Stimulated activated CD8-positive, alpha-beta memory T cell treated with anti-CD3 and anti-CD28 coated beads, Interleukin-4, amount 100 ng/mL, for 1 hour (primary cell): ENCODE data around the gene CD209.
"Not testable (repeated sequence)": the region's sequence is repeated elsewhere in the genome, so short reads cannot be mapped to it uniquely, and the experiment has no call there.

Experiments
- DNase-seq, 2 donors: peaks; one replicate each; pipeline ENCODE4 v3.0.0-alpha.2; 2020; ENCODE audit warnings: low read depth in 2 of 2, low spot score in 1 of 2

CD209 gene

DNA sequence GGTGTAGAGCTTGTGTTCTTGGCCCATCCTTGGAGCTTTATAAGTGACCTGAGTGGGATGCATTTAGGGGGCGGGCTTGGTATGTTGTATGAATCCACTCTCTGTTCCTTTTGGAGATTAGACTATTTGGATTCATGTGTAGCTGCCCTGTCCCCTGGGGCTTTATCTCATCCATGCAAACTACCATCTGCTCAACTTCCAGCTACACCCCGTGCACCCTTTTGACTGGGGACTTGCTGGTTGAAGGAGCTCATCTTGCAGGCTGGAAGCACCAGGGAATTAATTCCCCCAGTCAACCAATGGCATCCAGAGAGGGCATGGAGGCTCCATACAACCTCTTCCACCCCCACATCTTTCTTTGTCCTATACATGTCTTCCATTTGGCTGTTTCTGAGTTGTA, 21.8 kb upstream of the CD209 start:
- DNase-seq: no peak

DNA sequence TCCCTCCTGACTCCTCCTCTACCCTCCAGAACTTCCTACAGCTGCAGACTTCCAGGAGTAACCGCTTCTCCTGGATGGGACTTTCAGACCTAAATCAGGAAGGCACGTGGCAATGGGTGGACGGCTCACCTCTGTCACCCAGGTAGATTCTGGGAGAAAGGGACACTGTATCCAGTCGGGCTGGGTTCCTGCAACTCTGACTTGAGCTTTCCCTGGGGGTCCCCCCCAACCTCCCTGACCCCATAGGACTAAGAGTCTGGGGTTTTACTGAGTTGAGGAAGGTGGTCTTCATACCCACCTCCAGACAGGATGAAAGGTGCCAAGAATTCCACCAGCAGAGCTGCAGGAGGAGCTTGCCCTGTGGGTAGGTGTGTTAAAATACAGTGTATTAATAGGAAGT, 20.2 kb upstream of the CD209 start:
- no peak for DNase-seq

DNA sequence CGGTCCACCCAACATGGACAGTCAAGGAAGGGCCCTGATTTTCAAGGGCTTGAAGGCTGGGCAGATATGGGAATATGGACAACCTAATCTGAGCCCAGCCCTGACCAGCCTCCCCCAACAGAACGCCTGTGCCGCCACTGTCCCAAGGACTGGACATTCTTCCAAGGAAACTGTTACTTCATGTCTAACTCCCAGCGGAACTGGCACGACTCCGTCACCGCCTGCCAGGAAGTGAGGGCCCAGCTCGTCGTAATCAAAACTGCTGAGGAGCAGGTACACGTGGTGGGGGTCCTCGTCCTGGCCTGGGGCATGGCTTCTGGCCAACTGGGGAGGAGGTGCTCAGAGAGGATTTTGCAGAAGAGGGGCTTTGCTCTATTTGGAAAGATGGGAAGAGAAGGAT, 19.2 kb upstream of the CD209 start:
- no peak for DNase-seq

DNA sequence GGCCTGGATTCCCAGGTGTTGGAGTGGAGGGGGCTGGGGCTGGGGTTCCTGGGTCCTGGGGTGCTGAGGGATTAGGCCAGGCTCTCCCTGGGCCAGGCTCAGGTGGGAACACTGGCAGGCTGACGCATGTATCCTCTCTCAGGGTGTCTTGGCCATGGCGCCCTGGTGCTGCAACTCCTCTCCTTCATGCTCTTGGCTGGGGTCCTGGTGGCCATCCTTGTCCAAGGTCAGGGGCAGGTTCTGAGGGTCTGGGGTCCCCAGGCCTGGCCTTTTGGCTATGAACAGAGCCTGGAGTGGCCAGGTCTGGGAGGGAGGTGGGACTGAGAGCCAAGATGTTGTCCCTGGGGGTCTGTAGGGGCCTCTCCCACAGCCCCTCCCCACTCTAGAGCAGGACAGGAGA, 17.7 kb upstream of the CD209 start:
- DNase-seq: not testable (repeated sequence)

DNA sequence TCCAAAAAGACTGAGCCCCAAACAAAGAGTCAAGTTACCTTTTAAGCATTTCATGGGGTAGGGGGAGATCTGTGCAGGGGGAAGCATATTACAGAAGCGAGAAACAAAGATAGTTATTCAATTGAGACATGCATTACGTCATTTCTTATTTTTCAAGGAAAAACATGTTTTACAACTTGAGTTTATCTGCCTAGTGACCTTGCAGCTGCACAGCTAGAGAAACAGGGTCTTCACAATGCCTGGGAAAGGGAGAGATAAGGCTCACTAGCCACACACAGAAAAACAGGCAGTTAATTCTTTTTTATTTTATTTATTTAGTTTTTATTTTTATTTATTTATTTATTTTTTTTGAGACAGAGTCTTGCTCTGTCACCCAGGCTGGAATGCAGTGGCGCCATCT, 16.8 kb upstream of the CD209 start:
- DNase-seq: not testable (repeated sequence)

DNA sequence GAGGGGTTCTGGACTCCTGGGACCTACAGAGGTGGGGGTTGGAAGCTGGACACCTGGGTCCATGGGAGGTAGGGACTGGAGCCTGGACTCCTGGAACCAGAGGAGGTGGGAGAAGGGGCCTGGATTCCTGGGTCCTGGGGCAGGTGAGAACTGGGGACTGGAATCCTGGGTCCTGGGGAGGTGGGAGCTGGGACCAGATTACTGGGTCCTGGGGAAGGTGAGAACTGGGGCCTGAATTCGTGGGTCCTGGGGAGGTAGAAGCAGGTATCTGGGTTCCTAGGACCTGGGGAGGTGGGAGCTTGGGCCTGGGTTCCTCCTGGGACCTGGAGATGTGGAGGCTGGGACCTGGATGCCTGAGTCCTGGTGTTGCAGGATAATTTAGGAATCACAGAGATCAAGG, 16.4 kb upstream of the CD209 start:
- no peak for DNase-seq

DNA sequence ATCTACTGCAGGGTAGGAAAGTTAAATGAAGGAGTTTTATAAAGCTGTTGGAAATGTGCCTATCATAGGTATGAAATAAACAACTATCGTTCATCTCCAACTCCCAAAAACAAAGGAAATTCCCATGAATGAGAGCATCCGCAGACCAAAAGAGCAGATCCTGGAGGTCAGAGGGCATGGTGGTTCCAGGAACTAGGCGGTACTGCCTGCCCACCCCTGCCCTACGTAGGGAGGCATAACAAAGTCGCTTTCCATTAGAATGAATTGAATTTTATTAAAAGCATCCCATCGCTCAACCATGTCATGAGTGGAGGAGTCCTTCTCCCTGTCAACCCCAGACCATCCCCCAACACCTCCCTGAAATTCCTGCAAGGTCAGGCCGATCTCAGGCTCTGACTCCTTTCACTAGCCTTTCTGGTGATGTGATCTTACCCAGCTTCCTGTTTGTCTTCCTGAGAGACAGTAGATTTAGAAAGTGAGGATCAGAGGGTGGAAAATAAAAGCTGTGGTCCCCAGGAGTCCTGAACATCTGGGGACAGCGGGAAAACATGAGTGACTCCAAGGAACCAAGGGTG, 15.5 kb upstream of the CD209 start, which contains the start of gene CLEC4M:
Gene CLEC4M, plus strand, starts transcription at position 525 of the 575 bp plus-strand sequence. Its CDS starts 24 bp downstream, at position 549.
- DNase-seq: no peak

DNA sequence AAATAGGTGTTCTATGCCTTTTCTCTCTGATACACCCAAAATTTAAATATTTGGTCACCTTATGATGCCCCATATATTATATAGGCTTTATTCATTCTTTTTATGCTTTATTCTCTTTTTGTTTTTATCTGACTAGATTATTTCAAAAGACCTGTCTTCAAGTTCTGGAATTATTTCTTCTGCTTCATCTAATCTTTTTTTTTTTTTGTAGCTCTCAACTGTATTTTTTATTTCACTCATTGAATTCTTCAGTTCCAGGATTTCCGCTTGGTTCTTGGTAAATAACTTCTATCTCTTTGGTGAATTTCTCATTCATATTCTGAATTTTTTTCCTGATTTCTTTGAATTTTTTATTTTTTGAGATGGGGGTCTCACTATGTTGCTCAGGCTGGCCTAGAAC, 11.8 kb upstream of the CD209 start:
- no peak for DNase-seq

DNA sequence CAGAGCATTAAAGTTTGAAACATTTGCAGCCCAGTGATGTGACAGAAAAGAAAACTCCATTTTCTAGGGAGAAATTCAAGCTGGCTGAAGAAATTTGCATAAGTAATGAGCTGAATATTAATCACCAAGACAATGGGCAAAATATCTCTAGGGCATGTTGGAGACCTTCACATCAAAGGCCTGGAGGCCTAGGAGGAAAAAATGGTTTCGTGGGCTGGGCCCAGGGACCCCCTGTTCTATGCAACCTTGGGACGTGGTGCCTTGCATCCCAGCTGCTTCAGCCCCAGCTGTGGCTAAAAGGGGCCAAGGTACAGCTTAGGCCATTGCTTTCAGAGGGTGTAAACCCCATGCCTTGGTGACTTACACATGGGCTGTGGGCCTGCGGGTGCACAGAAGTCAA, 10.0 kb upstream of the CD209 start:
- no peak for DNase-seq

DNA sequence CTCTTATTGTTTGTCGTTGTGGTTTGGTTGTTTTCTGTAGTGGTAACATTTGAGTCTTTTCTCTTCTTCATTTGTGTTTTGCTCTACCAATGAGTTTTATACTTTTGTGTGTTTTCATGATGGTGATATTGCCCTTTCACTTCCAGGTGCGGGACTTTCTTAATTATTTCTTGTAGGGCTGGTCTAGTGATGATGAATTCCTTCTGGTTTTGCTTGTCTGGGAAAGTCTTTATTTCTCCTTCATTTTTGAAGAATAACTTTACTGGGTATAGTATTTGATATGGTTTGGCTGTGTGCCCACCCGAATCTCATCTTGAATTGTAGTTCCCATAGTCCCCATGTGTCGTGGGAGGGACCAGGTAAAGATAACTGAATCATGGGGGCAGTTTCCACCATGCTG, 8.9 kb upstream of the CD209 start:
- DNase-seq: no peak

DNA sequence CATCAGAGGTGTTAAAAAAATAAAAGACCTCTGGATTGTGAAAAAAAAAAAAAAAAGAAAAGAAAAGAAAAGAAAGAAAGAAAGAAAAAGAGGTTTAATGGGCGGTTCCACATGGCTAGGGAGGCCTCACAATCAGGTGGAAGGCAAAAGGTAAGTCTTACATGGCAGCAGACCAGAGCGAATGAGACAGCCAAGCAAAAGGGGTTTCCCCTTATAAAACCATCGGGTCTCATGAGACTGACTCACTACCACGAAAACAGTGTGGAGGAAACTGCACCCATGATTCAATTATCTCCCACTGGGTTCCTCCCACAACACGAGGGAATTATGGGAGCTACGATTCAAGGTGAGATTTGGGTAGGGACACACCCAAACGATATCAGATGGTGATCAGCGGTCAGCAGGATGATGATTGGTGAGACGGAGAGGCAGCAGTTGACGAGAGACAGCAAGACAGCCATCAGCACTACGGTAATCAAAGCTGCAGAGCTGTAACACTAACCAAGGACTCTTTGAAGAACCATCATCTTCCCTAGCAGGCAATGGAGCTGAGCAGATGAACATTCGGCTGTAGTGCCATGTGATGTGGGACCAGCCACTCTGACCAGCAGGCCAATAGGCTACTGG, 3.9 kb upstream of the CD209 start:
- DNase-seq: no peak

DNA sequence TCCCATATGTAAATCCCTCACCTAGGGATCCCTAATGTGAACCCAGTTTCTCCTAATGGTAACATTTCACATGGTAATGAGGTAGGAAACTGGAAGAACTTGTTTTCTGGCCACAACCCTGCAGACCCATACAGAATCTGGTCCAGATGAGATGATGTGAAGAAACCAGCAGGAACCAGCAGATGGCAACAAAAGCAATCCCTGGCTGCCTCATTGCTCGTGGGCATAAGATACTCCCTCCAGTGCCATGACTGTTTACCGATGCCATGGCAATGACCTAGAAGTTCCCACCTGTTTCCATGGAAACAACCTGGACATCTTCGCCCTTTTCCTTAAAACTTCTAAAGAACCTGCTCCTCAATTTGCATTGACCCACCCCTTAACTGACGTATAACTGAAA, 1.4 kb upstream of the CD209 start:
- no peak for DNase-seq

DNA sequence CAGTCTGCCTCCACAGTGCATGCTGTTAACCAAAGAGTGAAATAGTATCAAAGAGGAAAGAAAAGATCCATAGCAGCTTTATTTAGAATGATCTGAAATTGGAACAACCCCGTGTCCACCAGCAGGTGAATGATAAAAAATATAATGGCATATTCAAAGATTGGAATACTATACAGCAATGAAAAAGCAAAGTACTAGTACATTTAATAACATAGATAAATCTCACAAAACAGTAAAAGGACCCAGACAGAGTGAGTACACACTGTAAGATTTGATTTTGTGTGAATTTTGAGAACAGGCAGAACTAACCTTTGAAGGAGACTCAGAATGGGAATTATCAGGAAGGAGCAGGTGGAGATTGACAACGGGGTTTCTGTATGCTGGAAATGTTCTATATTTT, 837 bp upstream of the CD209 start:
- DNase-seq: no peak

DNA sequence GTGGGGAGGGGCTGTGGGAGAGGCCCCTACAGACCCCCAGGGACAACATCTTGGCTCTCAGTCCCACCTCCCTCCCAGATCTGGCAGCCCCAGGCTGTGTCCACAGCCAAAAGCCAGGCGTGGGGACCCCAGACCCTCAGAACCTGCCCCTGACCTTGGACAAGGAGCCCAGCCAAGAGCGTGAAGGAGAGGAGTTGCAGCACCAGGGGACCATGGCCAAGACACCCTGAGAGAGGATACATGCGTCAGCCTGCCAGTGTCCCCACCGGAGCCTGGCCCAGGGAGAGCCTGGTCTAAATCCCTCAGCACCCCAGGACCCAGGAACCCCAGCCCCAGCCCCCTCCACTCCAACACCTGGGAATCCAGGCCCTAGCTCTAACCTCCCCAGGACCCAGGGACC, 1.0 kb downstream of the CD209 start:
- not testable (repeated sequence) for DNase-seq

DNA sequence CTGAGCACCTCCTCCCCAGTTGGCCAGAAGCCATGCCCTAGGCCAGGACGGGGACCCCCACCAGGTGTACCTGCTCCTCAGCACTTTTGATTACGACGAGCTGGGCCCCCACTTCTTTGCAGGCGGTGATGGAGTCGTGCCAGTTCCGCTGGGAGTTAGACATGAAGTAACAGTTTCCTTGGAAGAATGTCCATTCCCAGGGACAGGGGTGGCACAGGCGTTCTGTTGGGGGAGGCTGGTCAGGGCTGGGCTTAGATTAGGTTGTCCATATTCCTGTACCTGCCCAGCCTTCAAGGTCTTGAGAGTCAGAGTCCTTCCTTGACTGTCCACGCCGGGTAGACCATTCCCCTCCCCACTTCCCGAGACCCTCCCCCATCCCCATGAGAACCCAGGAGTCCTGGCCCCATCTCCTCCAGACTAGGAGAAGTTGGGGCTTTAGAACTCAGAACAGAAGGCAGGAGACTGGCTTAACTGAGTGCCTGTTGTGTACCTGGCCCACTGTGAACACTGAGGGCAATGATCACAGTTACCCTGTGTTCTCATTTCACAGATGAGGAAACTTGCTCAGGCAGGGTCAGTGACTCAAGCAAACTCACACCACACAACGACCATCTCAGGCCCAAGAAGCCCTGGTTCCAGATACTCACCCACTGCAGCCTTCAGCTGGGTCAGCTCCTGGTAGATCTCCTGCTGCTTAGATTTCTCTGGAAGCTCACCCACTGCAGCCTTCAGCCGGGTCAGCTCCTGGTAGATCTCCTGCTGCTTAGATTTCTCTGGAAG, 2.3 kb downstream of the CD209 start:
- DNase-seq: no peak

DNA sequence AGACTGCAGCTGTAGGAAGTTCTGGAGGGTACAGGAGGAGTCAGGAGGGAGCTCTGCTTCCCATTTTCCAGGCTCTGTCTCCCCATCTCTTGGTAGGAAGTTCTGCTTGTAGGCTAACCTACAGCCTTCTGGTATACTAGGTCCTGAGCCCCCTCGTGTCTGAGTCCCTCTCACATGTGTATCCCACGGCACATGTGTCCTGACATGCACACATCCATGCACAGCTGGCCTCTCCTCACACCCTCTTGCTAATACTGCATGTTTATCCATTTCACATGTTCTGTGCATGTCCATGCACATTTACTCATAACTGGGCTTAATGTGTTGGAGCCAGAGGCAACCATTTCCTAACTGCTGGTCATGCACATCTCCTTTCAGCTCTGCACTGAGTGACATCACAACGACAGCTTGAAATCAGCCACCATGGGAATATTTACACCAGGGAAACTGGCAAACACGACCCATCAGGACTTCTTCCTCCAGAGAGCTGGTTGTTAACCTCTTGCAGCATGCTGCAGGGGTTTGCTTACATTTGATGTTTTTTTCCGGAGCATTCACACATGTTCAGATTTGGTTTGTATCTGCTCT, 3.0 kb downstream of the CD209 start:
- no peak for DNase-seq

DNA sequence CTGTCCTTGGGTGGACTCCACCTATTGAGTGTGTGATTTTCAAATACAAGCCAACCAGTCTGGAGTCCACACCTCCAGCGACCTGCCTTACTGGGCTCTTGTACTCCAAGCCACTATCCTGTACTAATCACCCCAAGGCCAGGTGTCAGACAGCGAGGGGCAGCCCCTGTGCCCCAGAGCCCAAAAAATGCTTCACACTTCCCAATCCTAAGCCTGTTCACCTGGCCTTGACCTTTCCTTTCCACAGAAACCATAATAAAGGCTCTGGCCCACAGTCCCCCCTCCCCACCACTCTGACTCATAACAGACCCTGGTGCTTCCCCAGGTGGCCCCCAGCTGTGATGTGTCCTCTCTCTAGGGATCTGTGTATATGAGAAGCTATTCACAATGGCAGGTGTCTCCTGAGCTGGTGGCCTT, 3.9 kb downstream of the CD209 start:
- DNase-seq: no peak

DNA sequence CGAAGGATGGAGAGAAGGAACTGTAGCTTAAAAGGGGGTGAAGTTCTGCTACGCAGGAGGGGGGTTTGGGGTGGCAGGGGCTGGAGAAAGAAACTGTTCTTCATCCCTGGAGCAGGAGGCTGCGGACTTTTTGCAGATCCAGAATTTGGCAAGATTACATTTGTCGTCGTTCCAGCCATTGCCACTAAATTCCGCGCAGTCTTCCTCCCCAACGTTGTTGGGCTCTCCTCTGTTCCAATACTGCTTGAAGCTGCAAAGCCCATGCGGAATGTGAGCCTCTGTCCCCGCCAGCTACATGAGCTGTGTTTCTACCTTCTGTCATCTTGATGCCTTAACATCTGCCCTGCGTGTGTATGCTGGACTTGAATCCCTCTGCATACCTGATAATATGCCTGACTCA, 4.3 kb downstream of the CD209 start:
- DNase-seq: no peak

DNA sequence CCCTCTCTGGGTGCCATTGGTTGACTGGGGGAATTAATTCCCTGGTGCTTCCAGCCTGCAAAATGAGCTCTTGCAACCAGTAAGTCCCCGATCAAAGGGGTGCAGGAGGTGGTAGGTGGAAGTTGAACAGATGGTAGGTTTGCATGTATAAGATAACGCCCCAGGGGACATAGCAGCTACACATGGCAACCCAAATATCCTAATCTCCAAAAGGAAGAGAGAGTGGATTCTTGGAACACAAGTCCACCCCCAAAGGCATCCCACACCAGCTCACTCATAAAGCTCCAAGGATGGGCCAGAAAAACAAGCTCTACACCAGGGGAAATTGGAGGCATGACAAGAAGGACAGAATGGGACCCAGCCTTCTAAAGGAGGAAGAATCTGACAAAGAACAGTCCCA, 4.8 kb downstream of the CD209 start:
- no peak for DNase-seq

DNA sequence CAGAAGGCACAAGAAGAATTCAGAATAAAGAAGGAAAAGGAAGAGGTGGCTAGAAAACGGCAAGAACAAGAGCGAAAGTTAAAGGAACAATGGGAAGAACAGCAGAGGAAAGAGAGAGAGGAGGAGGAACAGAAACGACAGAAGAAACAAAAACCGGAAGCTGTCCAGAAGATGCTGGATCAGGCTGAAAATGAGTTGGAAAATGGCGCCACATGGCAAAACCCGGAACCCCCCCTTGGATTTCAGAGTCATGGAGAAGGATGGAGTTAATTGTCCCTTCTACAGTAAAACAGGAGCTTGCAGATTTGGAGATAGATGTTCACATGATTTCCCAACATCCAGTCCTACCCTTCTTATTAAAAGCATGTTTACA, 6.7 kb downstream of the CD209 start:
- DNase-seq: no peak

DNA sequence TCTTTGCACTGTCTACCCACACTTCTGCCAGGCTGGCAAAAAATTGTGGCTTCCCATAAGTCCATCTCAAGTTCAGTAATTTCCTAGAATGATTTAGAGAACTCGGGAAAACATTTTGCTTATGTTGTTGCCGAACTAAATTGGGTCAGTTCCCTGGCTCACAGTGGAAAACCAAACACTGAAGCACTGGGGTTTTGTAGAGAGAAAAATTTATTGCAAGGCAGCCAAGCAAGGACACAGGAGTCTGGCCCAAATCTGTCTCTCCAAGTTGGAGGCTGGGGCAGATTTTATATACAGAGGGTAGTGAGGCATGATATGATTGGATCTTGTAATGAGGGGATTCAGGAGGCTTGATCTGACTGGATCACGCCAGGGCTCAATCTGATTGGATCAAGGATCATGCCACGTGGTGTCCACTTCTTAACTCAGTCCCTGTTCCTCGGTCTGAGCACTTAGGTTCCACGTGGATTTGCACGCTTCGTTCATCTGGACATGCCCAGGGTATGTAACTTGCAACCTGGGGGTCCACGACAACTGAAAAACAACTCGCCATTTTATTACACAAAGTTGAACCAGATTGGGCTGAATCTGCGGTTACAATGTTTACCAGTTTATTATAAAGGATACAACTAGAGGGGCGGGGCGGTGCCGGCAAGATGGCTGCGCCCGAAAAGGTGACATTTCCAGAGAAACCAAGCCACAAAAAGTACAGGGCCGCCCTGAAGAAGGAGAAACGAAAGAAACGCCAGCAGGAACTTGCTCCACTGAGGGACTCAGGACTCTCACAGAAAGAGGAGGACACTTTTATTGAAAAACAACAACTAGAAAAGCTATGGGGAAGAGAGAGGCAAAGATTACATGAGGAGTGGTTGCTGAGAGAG, 7.3 kb downstream of the CD209 start:
- DNase-seq: no peak
